Fibroblast of lung (primary cell): ENCODE measurements around the gene NKX2-3.

Experiments used
- CTCF ChIP-seq, 2 donors: IDR thresholded peaks in 1 of 2; conservative IDR thresholded peaks in 1 of 2; 1 replicate in 1 of 2; 2 replicates in 1 of 2; pipeline ENCODE4 v1.5.1; 2011 to 2012; ENCODE audit warnings: low read length in 2 of 2, control low read depth in 1 of 2, inconsistent platforms in 1 of 2, low read depth in 1 of 2, mild to moderate bottlenecking in 1 of 2
- EZH2 ChIP-seq: IDR thresholded peaks from 2 replicates; pipeline ENCODE4 v1.5.1; 2012; ENCODE audit warnings: low read length, control low read depth, mild to moderate bottlenecking; ENCODE audit errors: missing control alignments

GRCh38 chr10:99540306-99540656 is 7.5 kb downstream of the NKX2-3 start:
- TF ChIP-seq EZH2: no peak
- no peak for TF ChIP-seq CTCF (conservative IDR thresholded peaks at IDR 0.05 in 1 of 2, IDR thresholded peaks at IDR 0.05 in 1 of 2; ENCODE audit: low read depth in 1 of 2, low read length in 2 of 2)
